GM19025 (cell line): ENCODE measurements around the gene LAMB3.
A peak's percentile ranks its signal among the peaks of the same experiment; 100 is the strongest.

Experiments used
- ATAC-seq: cut with Tn5 transposase; IDR thresholded peaks from one replicate; pipeline ENCODE4 v1.9.1; 2021; ENCODE audit warnings: mild to moderate bottlenecking, low read depth, moderate library complexity; ENCODE audit not compliant: unreplicated experiment

Gene LAMB3

GRCh38 chr1:209667103-209667502 lies 14.9 kb upstream of the LAMB3 start:
- ATAC-seq = no peak

GRCh38 chr1:209662879-209663327 lies 10.7 kb upstream of the LAMB3 start:
- no peak for ATAC-seq

- ATAC-seq = no peak
Observed at GRCh38 chr1:209661071-209661470, 8.8 kb upstream of the LAMB3 start.

GRCh38 chr1:209659909-209660308 lies 7.7 kb upstream of the LAMB3 start:
- peak; percentile 62 for ATAC-seq

- ATAC-seq = no peak
Observed at GRCh38 chr1:209657918-209658317, 5.7 kb upstream of the LAMB3 start.

- ATAC-seq = peak; percentile 61
Observed at GRCh38 chr1:209657140-209657879, 5.1 kb upstream of the LAMB3 start.

- ATAC-seq = no peak
Observed at GRCh38 chr1:209655411-209656231, 3.4 kb upstream of the LAMB3 start.

- peak; percentile 37 for ATAC-seq
Observed at GRCh38 chr1:209653915-209654351, 1.7 kb upstream of the LAMB3 start.

- ATAC-seq = peak; percentile 27
Observed at GRCh38 chr1:209652873-209653401, 712 bp upstream of the LAMB3 start.

GRCh38 chr1:209651138-209651587 lies 1.1 kb downstream of the LAMB3 start:
- ATAC-seq = peak; percentile 48

- ATAC-seq = no peak
Observed at GRCh38 chr1:209650454-209650853, 1.8 kb downstream of the LAMB3 start.

- ATAC-seq = no peak
Observed at GRCh38 chr1:209648931-209649776, 3.1 kb downstream of the LAMB3 start.

GRCh38 chr1:209648346-209648745 lies 3.9 kb downstream of the LAMB3 start:
- ATAC-seq = no peak

GRCh38 chr1:209647156-209647555 lies 5.1 kb downstream of the LAMB3 start:
- ATAC-seq = no peak

- ATAC-seq = no peak
Observed at GRCh38 chr1:209646558-209646957, 5.7 kb downstream of the LAMB3 start.

- ATAC-seq = no peak
Observed at GRCh38 chr1:209645574-209646452, 6.4 kb downstream of the LAMB3 start.

GRCh38 chr1:209643285-209644020 lies 8.8 kb downstream of the LAMB3 start:
- ATAC-seq = no peak

GRCh38 chr1:209642816-209643215 lies 9.4 kb downstream of the LAMB3 start:
- no peak for ATAC-seq

GRCh38 chr1:209641832-209642172 lies 10.4 kb downstream of the LAMB3 start:
- no peak for ATAC-seq
